Stimulated activated effector memory CD8-positive, alpha-beta T cell treated with anti-CD3 and anti-CD28 coated beads, Interleukin-12 subunit alpha, Interleukin-12 subunit beta, amount 100 ng/mL, for 72 hours (primary cell): Measurements from ENCODE around the gene USP25.
"Not testable (repeated sequence)": the region's sequence is repeated elsewhere in the genome, so short reads cannot be mapped to it uniquely, and the experiment has no call there.

Experiments used
- ATAC-seq: fragments of 150-1000 bp; cut with Tn5 transposase; 2 replicates; pipeline ENCODE4 v1.10.0; 2021
- DNase-seq, 2 donors: peaks; one replicate each; pipeline ENCODE4 v3.0.0; 2021 to 2022; ENCODE audit warnings: low spot score in 2 of 2
- H3K27ac Mint-ChIP-seq: one replicate; pipeline ENCODE4 v1.8.0; 2022; ENCODE audit warnings: mild to moderate bottlenecking, mixed read lengths
- H3K36me3 Mint-ChIP-seq: one replicate; pipeline ENCODE4 v1.8.0; 2022; ENCODE audit warnings: mild to moderate bottlenecking, mixed read lengths
- H3K4me1 Mint-ChIP-seq: one replicate; pipeline ENCODE4 v1.8.0; 2022; ENCODE audit warnings: mixed read lengths
- H3K4me3 Mint-ChIP-seq: one replicate; pipeline ENCODE4 v1.8.0; 2022; ENCODE audit warnings: mild to moderate bottlenecking, mixed read lengths
- H3K9me3 Mint-ChIP-seq: one replicate; pipeline ENCODE4 v1.8.0; 2022; ENCODE audit warnings: mixed read lengths

The USP25 gene

GRCh38 chr21:15722591-15723324 lies 7.0 kb upstream of the USP25 start:
- no peak overlapping the region for H3K4me3 Mint-ChIP-seq
- H3K36me3 Mint-ChIP-seq = no peaks in the 10 kb centered on the region
- ATAC-seq (no peak), DNase-seq (no peak)
- H3K27ac Mint-ChIP-seq = no peak overlapping the region
- no peaks in the 10 kb centered on the region for H3K4me1 Mint-ChIP-seq
- H3K9me3 Mint-ChIP-seq = peaks cover 2% of the 10 kb centered on the region

DNA sequence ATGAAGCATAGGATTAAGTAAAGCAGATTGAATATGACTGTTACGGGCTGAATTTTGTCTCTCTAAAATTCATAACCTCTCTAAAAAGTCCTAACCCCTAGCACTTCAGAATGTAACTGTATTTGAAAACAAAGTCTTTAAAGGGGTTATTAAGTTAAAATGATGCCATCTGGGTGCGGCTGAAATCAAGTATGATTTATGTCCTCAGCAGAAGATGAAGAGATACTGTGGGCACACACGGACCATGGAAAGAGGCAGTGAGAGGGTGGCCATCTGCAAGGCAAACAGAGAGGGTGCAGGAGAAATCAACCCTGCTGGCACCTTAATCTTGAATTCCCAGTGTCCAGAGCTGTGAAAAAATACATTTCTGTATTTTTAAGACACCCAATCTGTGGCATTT lies 3.8 kb upstream of the USP25 start:
- DNase-seq (no peak), ATAC-seq (no peak)
- Mint-ChIP-seq H3K9me3 (peaks cover 2% of the 10 kb centered on the region), H3K4me3 (no peak overlapping the region), H3K4me1 (no peaks in the 10 kb centered on the region), H3K36me3 (peaks cover 4% of the 10 kb centered on the region), H3K27ac (no peak overlapping the region)

DNA sequence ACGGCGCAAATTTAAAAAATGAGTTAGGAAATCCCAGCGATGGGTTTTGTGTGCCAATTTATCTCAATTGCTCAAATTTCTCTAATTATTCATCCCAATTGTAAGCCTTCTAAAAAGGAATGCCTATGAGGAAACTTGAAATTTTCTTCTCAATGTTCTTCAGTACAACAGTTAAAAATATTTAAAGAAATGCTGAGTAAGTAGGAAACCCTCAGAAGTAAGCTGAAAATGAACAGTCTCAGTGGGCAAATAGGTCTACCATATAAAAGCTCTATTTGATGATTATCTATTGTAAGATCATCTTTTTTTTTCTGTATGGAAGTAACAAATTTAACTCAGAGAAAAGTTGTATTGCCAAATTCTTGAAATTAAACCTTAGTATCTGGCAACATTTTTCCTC lies 1.7 kb upstream of the USP25 start:
- ATAC-seq = no peak
- H3K4me3 Mint-ChIP-seq = no peak overlapping the region
- H3K36me3 Mint-ChIP-seq = peaks cover 4% of the 10 kb centered on the region
- peaks cover 9% of the 10 kb centered on the region for H3K4me1 Mint-ChIP-seq
- no peak overlapping the region for H3K27ac Mint-ChIP-seq
- no peak for DNase-seq
- no peaks in the 10 kb centered on the region for H3K9me3 Mint-ChIP-seq

DNA sequence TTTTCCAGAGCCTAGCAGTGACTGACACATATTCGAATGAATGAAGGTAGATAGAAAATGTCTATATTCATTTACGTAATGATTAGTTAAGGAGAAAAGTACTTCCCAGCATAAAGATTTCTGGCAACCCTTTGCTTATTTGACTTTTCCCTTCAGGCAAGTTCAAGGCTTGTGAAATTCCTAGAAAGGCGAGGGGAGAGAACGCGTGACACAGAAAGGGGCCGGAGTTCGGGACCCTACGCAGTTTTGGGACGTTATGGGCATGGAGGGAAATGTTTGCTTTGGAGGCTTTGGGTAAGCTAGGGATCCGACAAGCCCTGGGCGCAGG lies 472 bp upstream of the USP25 start:
- ATAC-seq = no peak
- H3K4me3 Mint-ChIP-seq = peak overlapping the region; percentile 85
- H3K4me1 Mint-ChIP-seq = peaks cover 17% of the 10 kb centered on the region
- H3K27ac Mint-ChIP-seq = no peak overlapping the region
- peaks cover 4% of the 10 kb centered on the region for H3K36me3 Mint-ChIP-seq
- no peaks in the 10 kb centered on the region for H3K9me3 Mint-ChIP-seq
- no peak for DNase-seq

DNA sequence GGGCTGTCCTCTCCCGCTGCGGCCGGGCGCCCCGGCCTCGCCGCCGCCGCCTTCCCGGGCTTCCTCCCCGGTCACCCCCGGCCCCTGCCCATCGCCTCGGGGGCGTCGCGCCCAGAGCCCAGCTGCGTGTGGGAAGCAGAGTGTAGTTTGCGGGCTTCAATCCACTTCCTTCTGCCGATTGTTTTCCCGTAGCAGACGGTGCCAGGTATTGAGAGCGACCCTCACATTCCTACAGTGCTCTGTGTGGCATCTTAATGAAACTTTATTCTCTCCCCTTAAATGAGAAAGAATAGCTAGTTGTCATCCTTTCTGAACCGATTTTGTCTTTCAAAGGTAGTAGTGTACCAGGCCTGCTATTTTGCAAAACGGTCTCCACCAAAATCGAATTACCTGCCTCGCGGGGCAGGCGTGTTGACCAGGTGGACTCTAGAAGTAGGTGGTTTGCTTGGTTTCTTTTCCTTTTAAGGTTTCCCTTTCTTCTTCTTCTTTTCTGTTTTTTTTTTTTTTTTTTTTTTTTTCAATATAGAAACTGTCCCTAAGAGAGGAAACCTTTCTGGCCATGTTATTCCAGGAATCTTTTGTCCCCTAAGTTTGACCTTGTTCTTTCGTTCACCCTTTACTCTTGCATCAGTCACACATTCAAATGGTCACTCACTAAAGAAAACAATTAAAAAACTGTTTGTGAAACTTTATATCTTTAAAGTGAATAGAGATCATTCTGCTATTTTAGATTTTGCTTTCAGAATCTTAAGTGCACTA lies 881 bp downstream of the USP25 start:
- Mint-ChIP-seq H3K4me3 (peak overlapping the region; percentile 85), H3K4me1 (peaks cover 30% of the 10 kb centered on the region), H3K36me3 (peaks cover 4% of the 10 kb centered on the region), H3K27ac (peak overlapping the region; percentile 83), H3K9me3 (no peaks in the 10 kb centered on the region)
- ATAC-seq (no peak), DNase-seq (peak in 1 of 2 donors; percentile 78)

GRCh38 chr21:15731243-15731613 lies 1.4 kb downstream of the USP25 start:
- Mint-ChIP-seq H3K36me3 (peaks cover 4% of the 10 kb centered on the region), H3K4me1 (peaks cover 35% of the 10 kb centered on the region), H3K27ac (peak overlapping the region; percentile 83), H3K9me3 (no peaks in the 10 kb centered on the region), H3K4me3 (peak overlapping the region; percentile 85)
- no peak for ATAC-seq
- no peak for DNase-seq

GRCh38 chr21:15732290-15732995 lies 2.7 kb downstream of the USP25 start:
- Mint-ChIP-seq H3K4me1 (peaks cover 46% of the 10 kb centered on the region), H3K36me3 (peaks cover 4% of the 10 kb centered on the region), H3K4me3 (peak overlapping the region; percentile 85), H3K9me3 (no peaks in the 10 kb centered on the region), H3K27ac (peak overlapping the region; percentile 78)
- no peak for DNase-seq
- ATAC-seq = peak; percentile 60

DNA sequence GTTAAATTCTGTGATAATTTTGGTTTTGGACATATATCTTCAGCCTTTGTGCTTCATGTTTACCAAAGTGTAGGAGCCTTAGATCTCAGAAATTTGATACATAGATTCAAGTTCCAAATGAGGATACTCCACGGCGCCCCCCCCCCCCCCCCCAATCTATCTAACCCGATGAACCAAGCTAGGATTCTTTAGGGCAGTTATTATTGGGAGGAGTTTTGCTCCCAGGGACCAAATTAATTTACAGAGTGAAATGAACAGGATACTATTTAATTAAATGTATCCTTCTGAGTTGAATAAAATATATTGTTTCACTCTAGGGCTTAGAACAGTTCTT lies 3.2 kb downstream of the USP25 start:
- Mint-ChIP-seq H3K27ac (no peak overlapping the region), H3K9me3 (no peaks in the 10 kb centered on the region), H3K36me3 (peaks cover 4% of the 10 kb centered on the region), H3K4me3 (peak overlapping the region; percentile 85), H3K4me1 (peaks cover 47% of the 10 kb centered on the region)
- ATAC-seq (no peak), DNase-seq (no peak)

GRCh38 chr21:15735409-15735808 lies 5.6 kb downstream of the USP25 start:
- peaks cover 66% of the 10 kb centered on the region for H3K4me1 Mint-ChIP-seq
- ATAC-seq (no peak), DNase-seq (no peak)
- no peaks in the 10 kb centered on the region for H3K9me3 Mint-ChIP-seq
- peak overlapping the region; percentile 41 for H3K4me3 Mint-ChIP-seq
- H3K36me3 Mint-ChIP-seq = peaks cover 3% of the 10 kb centered on the region
- peak overlapping the region; percentile 18 for H3K27ac Mint-ChIP-seq

DNA sequence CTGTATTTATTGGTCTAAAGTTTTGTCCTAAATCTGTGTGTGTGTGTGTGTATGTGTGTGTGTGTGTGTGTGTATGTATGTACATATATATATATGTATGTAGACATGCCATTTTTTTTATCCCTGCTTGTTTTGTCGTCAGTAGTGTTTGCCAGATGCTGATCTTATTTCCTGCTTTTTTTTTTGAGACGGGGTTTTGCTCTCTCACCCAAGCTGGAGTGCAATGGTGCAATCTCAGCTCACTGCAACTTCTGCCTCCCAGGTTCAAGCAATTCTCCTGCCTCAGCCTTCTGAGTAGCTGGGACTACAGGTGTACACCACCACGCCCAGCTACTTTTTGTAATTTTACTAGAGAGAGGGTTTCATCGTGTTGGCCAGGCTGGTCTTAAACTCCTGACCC lies 6.1 kb downstream of the USP25 start:
- not testable (repeated sequence) for H3K9me3 Mint-ChIP-seq, H3K36me3 Mint-ChIP-seq, DNase-seq, ATAC-seq
- peaks cover 70% of the 10 kb centered on the region for H3K4me1 Mint-ChIP-seq
- H3K4me3 Mint-ChIP-seq = peak overlapping the region; percentile 41
- H3K27ac Mint-ChIP-seq = peak overlapping the region; percentile 18

DNA sequence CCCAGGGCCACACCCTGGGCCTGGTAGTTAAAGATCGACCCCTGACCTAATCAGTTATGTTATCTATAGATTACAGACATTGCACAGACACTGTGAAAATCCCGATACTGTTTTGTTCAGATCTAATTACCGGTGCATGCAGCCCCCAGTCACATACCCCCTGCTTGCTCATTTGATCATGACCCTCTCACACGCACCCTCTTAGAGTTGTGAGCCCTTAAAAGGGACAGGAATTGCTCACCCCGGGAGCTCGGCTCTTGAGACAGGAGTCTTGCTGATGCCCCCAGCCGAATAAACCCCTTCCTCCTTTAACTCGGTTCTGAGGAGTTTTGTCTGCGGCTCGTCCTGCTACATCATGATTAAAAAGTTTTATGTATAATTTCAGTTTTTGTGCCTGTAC lies 9.0 kb downstream of the USP25 start:
- H3K27ac Mint-ChIP-seq = not testable (repeated sequence)
- H3K4me3 Mint-ChIP-seq = peak overlapping the region; percentile 31

DNA sequence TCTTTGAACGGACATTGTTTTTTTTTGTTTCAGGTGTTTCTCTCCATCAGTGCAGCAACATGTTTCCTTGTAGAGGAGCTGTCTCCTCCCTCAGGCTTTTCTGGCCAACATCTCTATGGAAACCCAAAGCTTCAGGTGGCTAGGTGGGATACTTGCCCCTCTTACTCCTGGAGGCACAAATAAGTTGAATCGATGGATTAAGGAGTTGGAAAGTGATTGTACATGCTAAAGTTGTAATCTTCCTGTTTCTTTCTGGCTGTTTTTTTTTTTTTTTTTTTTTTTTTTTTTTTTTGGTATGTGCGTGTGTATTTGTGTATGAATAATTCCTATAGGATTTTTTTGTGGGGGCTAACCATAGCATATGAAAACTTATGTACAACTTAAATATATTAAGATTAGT lies 10.6 kb downstream of the USP25 start:
- Mint-ChIP-seq H3K36me3 (peaks cover 5% of the 10 kb centered on the region), H3K27ac (no peak overlapping the region), H3K4me3 (no peak overlapping the region), H3K9me3 (no peaks in the 10 kb centered on the region), H3K4me1 (peaks cover 78% of the 10 kb centered on the region)
- ATAC-seq = no peak
- DNase-seq = no peak

More for the DNA sequence above, 9.0 kb downstream of the USP25 start:
- not testable (repeated sequence) for ATAC-seq, H3K9me3 Mint-ChIP-seq, DNase-seq, H3K36me3 Mint-ChIP-seq
- H3K4me1 Mint-ChIP-seq = peaks cover 85% of the 10 kb centered on the region

DNA sequence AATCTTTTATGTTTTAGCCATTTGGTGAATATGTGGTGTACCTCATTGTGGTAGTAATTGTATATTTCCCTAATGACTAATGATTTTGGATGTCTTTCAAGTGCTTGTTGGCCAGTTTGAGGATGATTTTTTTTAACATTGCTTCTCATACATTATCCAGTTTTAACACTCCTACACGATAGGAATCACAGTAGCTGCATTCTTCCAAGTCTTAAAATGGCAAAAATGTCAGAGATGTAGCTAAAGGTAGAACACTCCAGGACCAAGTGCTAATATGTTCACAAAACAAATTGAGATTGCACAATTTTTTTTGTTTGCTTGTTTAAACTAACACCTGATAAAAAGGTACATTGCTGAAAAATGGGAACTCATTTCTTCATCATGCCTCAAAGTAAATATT lies 11.7 kb downstream of the USP25 start:
- ATAC-seq = no peak
- H3K4me3 Mint-ChIP-seq = no peak overlapping the region
- H3K27ac Mint-ChIP-seq = no peak overlapping the region
- H3K4me1 Mint-ChIP-seq = peaks cover 74% of the 10 kb centered on the region
- no peak for DNase-seq
- peaks cover 5% of the 10 kb centered on the region for H3K36me3 Mint-ChIP-seq
- no peaks in the 10 kb centered on the region for H3K9me3 Mint-ChIP-seq

GRCh38 chr21:15742052-15742670 lies 12.4 kb downstream of the USP25 start:
- Mint-ChIP-seq H3K9me3 (no peaks in the 10 kb centered on the region), H3K4me3 (no peak overlapping the region), H3K36me3 (peaks cover 5% of the 10 kb centered on the region), H3K27ac (peak overlapping the region; percentile 13), H3K4me1 (peaks cover 69% of the 10 kb centered on the region)
- DNase-seq (no peak), ATAC-seq (no peak)

DNA sequence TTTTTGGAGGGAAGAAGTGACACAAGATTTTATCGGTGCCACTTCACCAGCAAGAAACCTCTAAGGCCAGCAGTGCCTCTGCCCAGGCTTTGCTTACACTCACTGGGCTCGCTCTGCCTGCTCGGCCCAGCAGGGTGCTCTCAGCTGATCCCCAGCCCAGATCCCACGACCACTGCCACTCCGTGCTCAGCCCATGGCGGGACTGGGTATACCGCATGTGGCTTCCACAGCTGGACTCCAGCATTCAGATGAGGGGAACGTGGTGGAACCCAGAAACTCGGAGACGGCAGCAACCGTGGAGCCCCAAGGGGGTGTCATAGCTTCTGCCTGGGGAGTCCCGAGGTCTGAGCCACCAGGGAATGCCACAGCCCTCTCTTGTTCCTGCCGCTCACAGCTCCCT lies 12.9 kb downstream of the USP25 start:
- no peaks in the 10 kb centered on the region for H3K9me3 Mint-ChIP-seq
- peaks cover 64% of the 10 kb centered on the region for H3K4me1 Mint-ChIP-seq
- H3K36me3 Mint-ChIP-seq = peaks cover 5% of the 10 kb centered on the region
- no peak overlapping the region for H3K4me3 Mint-ChIP-seq
- no peak overlapping the region for H3K27ac Mint-ChIP-seq
- DNase-seq (no peak), ATAC-seq (no peak)
